ENCODE results near the gene SCD5.

SCD5 gene

GRCh38 chr4:82801910-82802521 lies 3.4 kb upstream of the SCD5 start:
- no peaks in the 10 kb centered on the region for H3K27me3 ChIP-seq
- no peaks in the 10 kb centered on the region for H3K36me3 ChIP-seq
- peak in 1 of 2 experiments; percentile 19 for TF ChIP-seq CTCF (IDR thresholded peaks at IDR 0.05)
- H3K9me3 ChIP-seq = no peaks in the 10 kb centered on the region
- no peak overlapping the region for H3K27ac ChIP-seq
- H3K4me1 ChIP-seq = peaks cover 0 to 22% (median 15%) of the 10 kb centered on the region in 4 donors
- peak in 1 of 2 donors; percentile 28 for DNase-seq
- intact Hi-C loops (cut with DNase I; ENCODE audit: low total_unique reads) = no loop called here
- H3K4me3 ChIP-seq = no peak overlapping the region

GRCh38 chr4:82799006-82799881 lies 648 bp upstream of the SCD5 start:
- Histone ChIP-seq H3K36me3 (no peaks in the 10 kb centered on the region), H3K27me3 (no peaks in the 10 kb centered on the region), H3K27ac (peak overlapping the region; percentile 50 to 56), H3K4me3 (peak overlapping the region; percentile 84 to 89), H3K9me3 (no peaks in the 10 kb centered on the region), H3K4me1 (peaks cover 0 to 27% (median 16%) of the 10 kb centered on the region in 4 donors)
- DNase-seq = no peak
- TF ChIP-seq CTCF (IDR thresholded peaks at IDR 0.05) = no peak
- intact Hi-C loops (cut with DNase I; ENCODE audit: low total_unique reads) = loop anchor here (10.0 kb wide), 1 partner anchor 334 kb away; no protein-coding TSS in a partner anchor

- no peak for DNase-seq
- Histone ChIP-seq H3K9me3 (no peaks in the 10 kb centered on the region), H3K27me3 (no peaks in the 10 kb centered on the region), H3K27ac (peak overlapping the region in 1 of 2 donors; percentile 56), H3K4me1 (peaks cover 0 to 27% (median 16%) of the 10 kb centered on the region in 4 donors), H3K4me3 (peak overlapping the region; percentile 84 to 89), H3K36me3 (no peaks in the 10 kb centered on the region)
- TF ChIP-seq CTCF (IDR thresholded peaks at IDR 0.05) = no peak
- intact Hi-C loops (cut with DNase I; ENCODE audit: low total_unique reads) = loop anchor here (10.0 kb wide), 1 partner anchor 333 kb away; no protein-coding TSS in a partner anchor
Observed at GRCh38 chr4:82797405-82798111, 1.0 kb downstream of the SCD5 start.

- intact Hi-C loops (cut with DNase I; ENCODE audit: low total_unique reads) = loop anchor here (10.0 kb wide), 1 partner anchor 332 kb away; no protein-coding TSS in a partner anchor
- Histone ChIP-seq H3K27me3 (no peaks in the 10 kb centered on the region), H3K36me3 (no peaks in the 10 kb centered on the region), H3K27ac (no peak overlapping the region), H3K4me3 (peak overlapping the region; percentile 84 to 89), H3K4me1 (peaks cover 0 to 27% (median 16%) of the 10 kb centered on the region in 4 donors), H3K9me3 (no peaks in the 10 kb centered on the region)
- no peak for DNase-seq
- no peak for TF ChIP-seq CTCF (IDR thresholded peaks at IDR 0.05)
Observed at GRCh38 chr4:82797040-82797404, 1.6 kb downstream of the SCD5 start.

GRCh38 chr4:82792912-82793649 lies 5.5 kb downstream of the SCD5 start:
- Histone ChIP-seq H3K36me3 (no peaks in the 10 kb centered on the region), H3K4me3 (no peak overlapping the region), H3K4me1 (peaks cover 0 to 14% (median 6%) of the 10 kb centered on the region in 4 donors), H3K27ac (no peak overlapping the region), H3K27me3 (no peaks in the 10 kb centered on the region), H3K9me3 (no peaks in the 10 kb centered on the region)
- DNase-seq = no peak
- no peak for TF ChIP-seq CTCF (IDR thresholded peaks at IDR 0.05)
- intact Hi-C loops (cut with DNase I; ENCODE audit: low total_unique reads) = loop anchor here (10.0 kb wide), 1 partner anchor 328 kb away; no protein-coding TSS in a partner anchor

Data from tibial artery (tissue), 4 donors.